Parathyroid adenoma (tissue), 2 donors: Measurements from ENCODE around the gene MKRN2OS.

ENCODE experiments used
- H2AFZ ChIP-seq: fragments of 300-600 bp; sonication (generic); one replicate; pipeline ENCODE4 v1.7.0; 2017; ENCODE audit warnings: antibody characterized with exemption, mild to moderate bottlenecking
- H3K27ac ChIP-seq: fragments of 300-600 bp; sonication (generic); one replicate; pipeline ENCODE4 v1.7.0; 2017
- H3K27me3 ChIP-seq: fragments of 300-600 bp; sonication (generic); one replicate; pipeline ENCODE4 v1.7.0; 2017; ENCODE audit warnings: low read length; ENCODE audit not compliant: control insufficient read depth, insufficient read depth
- H3K36me3 ChIP-seq: fragments of 300-600 bp; sonication (generic); one replicate; pipeline ENCODE4 v1.7.0; 2017; ENCODE audit warnings: low read length; ENCODE audit not compliant: control insufficient read depth, insufficient read depth
- H3K4me1 ChIP-seq: fragments of 300-600 bp; sonication (generic); one replicate; pipeline ENCODE4 v1.7.0; 2017; ENCODE audit warnings: control low read depth
- H3K4me2 ChIP-seq: fragments of 300-600 bp; sonication (generic); one replicate; pipeline ENCODE4 v1.7.0; 2017; ENCODE audit warnings: low read length
- H3K4me3 ChIP-seq: fragments of 300-600 bp; sonication (generic); one replicate; pipeline ENCODE4 v1.7.0; 2017; ENCODE audit warnings: low read depth, low read length
- H3K79me2 ChIP-seq: fragments of 300-600 bp; sonication (generic); one replicate; pipeline ENCODE4 v1.7.0; 2017; ENCODE audit warnings: control low read depth
- H3K9ac ChIP-seq: fragments of 300-600 bp; sonication (generic); one replicate; pipeline ENCODE4 v1.7.0; 2017; ENCODE audit warnings: mild to moderate bottlenecking
- H3K9me3 ChIP-seq: fragments of 300-600 bp; sonication (generic); one replicate; pipeline ENCODE4 v1.7.0; 2017; ENCODE audit warnings: low read length; ENCODE audit not compliant: control insufficient read depth
- CTCF ChIP-seq: fragments of 300-600 bp; sonication (generic); IDR thresholded peaks from one replicate; pipeline ENCODE4 v1.7.0; 2017; ENCODE audit warnings: antibody characterized with exemption, mild to moderate bottlenecking
- donor health status: primary hyperparathyroidism.

Gene MKRN2OS

GRCh38 chr3:12590096-12590495, 44.8 kb upstream of the MKRN2OS start:
- H3K4me1 ChIP-seq: peaks cover 10% of the 10 kb centered on the region
- H2AFZ ChIP-seq: no peak overlapping the region
- no peak overlapping the region for H3K4me3 ChIP-seq
- no peak overlapping the region for H3K4me2 ChIP-seq
- no peaks in the 10 kb centered on the region for H3K27me3 ChIP-seq
- H3K27ac ChIP-seq: no peak overlapping the region
- TF ChIP-seq CTCF: no peak
- H3K9me3 ChIP-seq: no peaks in the 10 kb centered on the region
- H3K9ac ChIP-seq: no peak overlapping the region
- H3K36me3 ChIP-seq: no peaks in the 10 kb centered on the region
- peaks cover 2% of the 10 kb centered on the region for H3K79me2 ChIP-seq

GRCh38 chr3:12588039-12589009, 43.0 kb upstream of the MKRN2OS start:
- H2AFZ ChIP-seq: no peak overlapping the region
- no peak overlapping the region for H3K9ac ChIP-seq
- H3K4me2 ChIP-seq: no peak overlapping the region
- no peak overlapping the region for H3K27ac ChIP-seq
- no peak for TF ChIP-seq CTCF
- H3K4me1 ChIP-seq: no peaks in the 10 kb centered on the region
- H3K79me2 ChIP-seq: peaks cover 2% of the 10 kb centered on the region
- H3K27me3 ChIP-seq: no peaks in the 10 kb centered on the region
- H3K9me3 ChIP-seq: no peaks in the 10 kb centered on the region
- H3K4me3 ChIP-seq: no peak overlapping the region
- no peaks in the 10 kb centered on the region for H3K36me3 ChIP-seq

- H3K4me2 ChIP-seq: no peak overlapping the region
- no peaks in the 10 kb centered on the region for H3K36me3 ChIP-seq
- H3K4me3 ChIP-seq: no peak overlapping the region
- H3K79me2 ChIP-seq: no peaks in the 10 kb centered on the region
- H3K9ac ChIP-seq: no peak overlapping the region
- H3K27me3 ChIP-seq: no peaks in the 10 kb centered on the region
- TF ChIP-seq CTCF: no peak
- no peak overlapping the region for H2AFZ ChIP-seq
- no peaks in the 10 kb centered on the region for H3K9me3 ChIP-seq
- H3K27ac ChIP-seq: no peak overlapping the region
- H3K4me1 ChIP-seq: no peaks in the 10 kb centered on the region
These were observed 41.1 kb upstream of the MKRN2OS start for GRCh38 chr3:12586403-12586802.

GRCh38 chr3:12585970-12586369, 40.7 kb upstream of the MKRN2OS start:
- no peak overlapping the region for H3K27ac ChIP-seq

More at GRCh38 chr3:12585970-12586369, 40.7 kb upstream of the MKRN2OS start:
- TF ChIP-seq CTCF: no peak
- Histone ChIP-seq H3K36me3 (no peaks in the 10 kb centered on the region), H3K79me2 (no peaks in the 10 kb centered on the region), H3K4me3 (no peak overlapping the region), H2AFZ (no peak overlapping the region), H3K9me3 (no peaks in the 10 kb centered on the region), H3K4me1 (no peaks in the 10 kb centered on the region), H3K9ac (no peak overlapping the region), H3K4me2 (no peak overlapping the region), H3K27me3 (no peaks in the 10 kb centered on the region)
